GM21786 (cell line): Measurements from ENCODE around the gene DEDD2.
A peak's percentile ranks its signal among the peaks of the same experiment; 100 is the strongest.

Experiments used
- ATAC-seq: cut with Tn5 transposase; IDR thresholded peaks from one replicate; pipeline ENCODE4 v1.9.1; 2021; ENCODE audit not compliant: unreplicated experiment

Gene DEDD2

GRCh38 chr19:42249149-42249750, 31.8 kb upstream of the DEDD2 start:
- ATAC-seq: no peak

DNA sequence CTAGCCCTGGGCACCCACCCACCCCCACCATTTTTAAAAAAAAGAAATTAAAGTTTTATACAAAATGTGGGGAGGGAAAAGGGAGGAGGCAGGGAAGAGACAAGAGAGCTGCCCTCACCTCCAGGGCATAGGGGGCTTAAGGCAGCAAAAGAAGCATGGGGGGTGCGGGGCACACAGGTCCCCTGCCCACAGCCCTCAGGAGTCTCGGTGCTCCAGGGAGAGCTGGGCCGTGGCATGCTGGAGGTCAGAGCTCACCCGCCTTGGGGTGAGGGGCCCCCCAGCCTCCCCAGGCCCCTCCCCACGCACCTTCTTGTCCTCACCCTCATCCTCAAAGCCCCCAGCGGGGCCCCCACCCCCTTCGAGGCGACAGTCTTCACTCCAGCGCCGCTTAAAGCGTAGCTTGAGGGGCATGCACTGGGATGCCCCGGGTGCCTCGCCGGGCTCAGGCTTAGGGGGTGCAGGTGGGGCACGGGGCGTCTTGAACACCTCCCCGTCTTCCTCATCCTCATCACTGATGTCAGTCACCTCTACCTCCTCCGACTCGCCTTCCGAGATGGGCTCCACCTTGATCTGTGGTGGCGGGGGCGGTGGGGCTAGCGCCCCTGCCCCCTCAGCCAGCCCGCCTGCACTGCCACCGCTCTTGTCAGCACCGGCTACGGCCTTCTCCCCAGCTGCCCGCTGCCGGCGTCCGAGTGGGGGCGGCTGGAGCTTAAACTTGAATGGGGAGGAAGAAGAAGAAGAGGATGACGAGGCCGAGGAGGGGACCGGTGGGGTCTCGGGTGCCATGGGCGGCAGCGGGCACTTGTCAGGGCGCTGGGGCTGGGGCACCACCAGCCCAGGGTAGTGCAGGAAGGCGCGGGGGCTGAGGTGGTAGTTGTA, 31.0 kb upstream of the DEDD2 start:
- ATAC-seq: no peak

- ATAC-seq: no peak
Observed at GRCh38 chr19:42247640-42248199, 30.2 kb upstream of the DEDD2 start.

GRCh38 chr19:42246922-42247639, 29.6 kb upstream of the DEDD2 start:
- ATAC-seq: no peak

- ATAC-seq: no peak
Observed at GRCh38 chr19:42246143-42246921, 28.9 kb upstream of the DEDD2 start.

- ATAC-seq: no peak
Observed at GRCh38 chr19:42245231-42245630, 27.8 kb upstream of the DEDD2 start.

- ATAC-seq: no peak
Observed at GRCh38 chr19:42244347-42245220, 27.1 kb upstream of the DEDD2 start.

- ATAC-seq: peak; percentile 59
Observed at GRCh38 chr19:42242512-42243409, 25.3 kb upstream of the DEDD2 start, which contains the start of gene GSK3A. GSK3A (minus strand) TSS chr19:42242602; CDS start chr19:42242465, 137 bp downstream.

DNA sequence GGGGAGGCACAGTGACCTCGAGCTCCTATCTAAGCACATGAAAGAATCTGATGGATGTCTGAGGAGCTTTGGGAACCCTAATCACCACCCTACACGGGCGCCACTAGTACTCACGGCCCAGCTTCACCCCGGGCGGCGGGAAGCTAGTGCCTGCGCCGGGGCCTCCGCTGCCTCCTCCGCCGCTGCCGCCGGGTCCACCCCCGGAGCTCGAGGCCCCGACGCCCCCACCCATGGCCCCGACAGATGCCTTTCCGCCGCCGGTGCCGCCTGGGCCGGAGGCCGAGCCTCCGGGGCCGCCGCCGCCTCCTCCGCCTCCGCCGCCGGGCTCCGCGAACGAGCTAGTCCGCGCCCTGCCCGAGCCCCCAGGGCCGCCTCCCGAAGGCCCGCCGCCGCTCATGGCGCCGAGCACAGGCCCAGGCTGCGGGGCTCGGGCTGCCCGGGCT, 24.6 kb upstream of the DEDD2 start:
- ATAC-seq: no peak

GRCh38 chr19:42241279-42241678, 23.8 kb upstream of the DEDD2 start:
- ATAC-seq: no peak

DNA sequence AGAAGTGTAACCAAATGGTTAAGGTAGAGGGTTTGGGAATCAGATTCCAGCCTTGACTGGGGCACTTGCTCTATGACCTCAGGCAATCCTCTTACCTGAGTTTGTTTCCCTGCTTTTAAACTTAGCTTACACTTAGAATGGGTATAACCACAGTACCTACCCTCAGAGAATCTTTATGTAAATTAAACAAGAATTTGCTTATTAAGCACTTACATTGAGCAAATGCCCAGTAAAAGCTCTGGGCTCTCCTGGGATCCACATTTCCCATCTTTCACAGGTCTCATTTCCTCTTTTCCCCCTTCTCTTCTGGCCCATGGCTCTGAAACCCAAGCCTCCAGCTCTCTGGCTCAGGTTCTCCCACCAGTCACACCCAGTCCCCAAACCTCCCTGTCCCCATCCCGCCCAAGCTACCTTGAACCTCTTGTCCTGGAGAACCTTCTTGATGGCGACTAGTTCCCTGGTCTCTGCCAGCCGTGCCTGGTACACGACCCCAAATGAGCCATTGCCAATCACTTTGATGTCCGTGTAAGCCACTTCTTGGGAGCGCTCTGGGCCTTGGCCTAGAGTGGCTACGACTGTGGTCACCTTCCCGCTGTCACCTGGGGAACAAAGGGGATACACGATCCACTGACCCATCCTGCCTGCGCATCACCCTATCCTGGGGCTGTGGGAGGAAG, 22.2 kb upstream of the DEDD2 start:
- ATAC-seq: no peak

GRCh38 chr19:42235181-42235580, 17.7 kb upstream of the DEDD2 start:
- no peak for ATAC-seq

GRCh38 chr19:42234364-42234763, 16.9 kb upstream of the DEDD2 start:
- ATAC-seq: no peak

GRCh38 chr19:42233678-42234292, 16.3 kb upstream of the DEDD2 start:
- no peak for ATAC-seq

GRCh38 chr19:42233106-42233505, 15.6 kb upstream of the DEDD2 start:
- ATAC-seq: no peak

- ATAC-seq: no peak
Observed at GRCh38 chr19:42232435-42232834, 15.0 kb upstream of the DEDD2 start.

- no peak for ATAC-seq
Observed at GRCh38 chr19:42230571-42230970, 13.1 kb upstream of the DEDD2 start.
